GM08714 (cell line): Measurements from ENCODE around the gene N4BP3.

Experiments used
- H3K4me3 ChIP-seq: fragments of 200-500 bp; sonication (Bioruptor generic); 2 replicates; pipeline ENCODE4 v1.5.1; 2014; ENCODE audit warnings: mild to moderate bottlenecking, low read length, inconsistent platforms
- ZNF274 ChIP-seq: IDR thresholded peaks from 2 replicates; pipeline ENCODE4 v1.6.1; 2012; ENCODE audit warnings: mild to moderate bottlenecking, low read depth, low read length

Gene N4BP3

GRCh38 chr5:178163772-178164735, 50.7 kb downstream of the N4BP3 start:
- no peak overlapping the region; the same call in 1 of the 2 replicates for H3K4me3 ChIP-seq
- TF ChIP-seq ZNF274: no peak

- no peak overlapping the region for H3K4me3 ChIP-seq
- TF ChIP-seq ZNF274: no peak
Observed at GRCh38 chr5:178165581-178165980, 52.2 kb downstream of the N4BP3 start.

GRCh38 chr5:178170455-178170854, 57.1 kb downstream of the N4BP3 start:
- H3K4me3 ChIP-seq: no peak overlapping the region
- TF ChIP-seq ZNF274: no peak

GRCh38 chr5:178174456-178174855, 61.1 kb downstream of the N4BP3 start:
- H3K4me3 ChIP-seq: no peak overlapping the region
- no peak for TF ChIP-seq ZNF274
